ENCODE measurements around the gene FAM184B. TPM values are rescaled to one million over a fixed set of nuclear protein-coding genes. Genes with fewer than 3 reads are reported as not detected.

FAM184B gene
- total RNA-seq, 1 donor from 2014 or later: 0.17 TPM

GRCh38 chr4:17657090-17657489, 124.3 kb downstream of the FAM184B start:
- H3K36me3 Mint-ChIP-seq (ENCODE audit: insufficient read depth): no peaks in the 10 kb centered on the region
- no peaks in the 10 kb centered on the region for H3K9me3 Mint-ChIP-seq (ENCODE audit: low read depth)
- no peak for DNase-seq (ENCODE audit: low spot score, unreplicated experiment)
- no peaks in the 10 kb centered on the region for H3K4me1 Mint-ChIP-seq (ENCODE audit: low read depth)
- H3K27me3 Mint-ChIP-seq: peaks cover 4% of the 10 kb centered on the region
- H3K27ac Mint-ChIP-seq: no peak overlapping the region
- H3K4me3 Mint-ChIP-seq (ENCODE audit: low read depth): no peak overlapping the region
- TF ChIP-seq CTCF (IDR thresholded peaks at IDR 0.05; ENCODE audit: unreplicated experiment): no peak

- H3K27ac Mint-ChIP-seq: no peak overlapping the region
- no peak overlapping the region for H3K4me3 Mint-ChIP-seq (ENCODE audit: low read depth)
- peaks cover 2% of the 10 kb centered on the region for H3K9me3 Mint-ChIP-seq (ENCODE audit: low read depth)
- no peak for TF ChIP-seq CTCF (IDR thresholded peaks at IDR 0.05; ENCODE audit: unreplicated experiment)
- peaks cover 4% of the 10 kb centered on the region for H3K27me3 Mint-ChIP-seq
- H3K36me3 Mint-ChIP-seq (ENCODE audit: insufficient read depth): no peaks in the 10 kb centered on the region
- H3K4me1 Mint-ChIP-seq (ENCODE audit: low read depth): no peaks in the 10 kb centered on the region
- DNase-seq (ENCODE audit: low spot score, unreplicated experiment): no peak
Observed at GRCh38 chr4:17654701-17655100, 126.7 kb downstream of the FAM184B start.

- H3K27me3 Mint-ChIP-seq: no peaks in the 10 kb centered on the region
- no peak for TF ChIP-seq CTCF (IDR thresholded peaks at IDR 0.05; ENCODE audit: unreplicated experiment)
- no peak overlapping the region for H3K27ac Mint-ChIP-seq
- peaks cover 3% of the 10 kb centered on the region for H3K9me3 Mint-ChIP-seq (ENCODE audit: low read depth)
- H3K4me1 Mint-ChIP-seq (ENCODE audit: low read depth): no peaks in the 10 kb centered on the region
- H3K4me3 Mint-ChIP-seq (ENCODE audit: low read depth): no peak overlapping the region
- no peak for DNase-seq (ENCODE audit: low spot score, unreplicated experiment)
- no peaks in the 10 kb centered on the region for H3K36me3 Mint-ChIP-seq (ENCODE audit: insufficient read depth)
Observed at GRCh38 chr4:17650406-17650805, 131.0 kb downstream of the FAM184B start.

- peaks cover 8% of the 10 kb centered on the region for H3K9me3 Mint-ChIP-seq (ENCODE audit: low read depth)
- DNase-seq (ENCODE audit: low spot score, unreplicated experiment): no peak
- H3K4me1 Mint-ChIP-seq (ENCODE audit: low read depth): no peaks in the 10 kb centered on the region
- H3K36me3 Mint-ChIP-seq (ENCODE audit: insufficient read depth): peaks cover 5% of the 10 kb centered on the region
- no peak overlapping the region for H3K4me3 Mint-ChIP-seq (ENCODE audit: low read depth)
- TF ChIP-seq CTCF (IDR thresholded peaks at IDR 0.05; ENCODE audit: unreplicated experiment): no peak
- no peaks in the 10 kb centered on the region for H3K27me3 Mint-ChIP-seq
- H3K27ac Mint-ChIP-seq: no peak overlapping the region
Observed at GRCh38 chr4:17647927-17648326, 133.5 kb downstream of the FAM184B start.

GRCh38 chr4:17647176-17647806, 134.1 kb downstream of the FAM184B start:
- peaks cover 13% of the 10 kb centered on the region for H3K9me3 Mint-ChIP-seq (ENCODE audit: low read depth)
- no peak for DNase-seq (ENCODE audit: low spot score, unreplicated experiment)
- peaks cover 11% of the 10 kb centered on the region for H3K36me3 Mint-ChIP-seq (ENCODE audit: insufficient read depth)
- no peaks in the 10 kb centered on the region for H3K4me1 Mint-ChIP-seq (ENCODE audit: low read depth)
- no peaks in the 10 kb centered on the region for H3K27me3 Mint-ChIP-seq
- no peak for TF ChIP-seq CTCF (IDR thresholded peaks at IDR 0.05; ENCODE audit: unreplicated experiment)
- no peak overlapping the region for H3K27ac Mint-ChIP-seq
- no peak overlapping the region for H3K4me3 Mint-ChIP-seq (ENCODE audit: low read depth)

All from progenitor cell of endocrine pancreas (in vitro differentiated cells).